ENCODE measurements around the gene LYPD3. TPM values are rescaled to one million over a fixed set of nuclear protein-coding genes. Genes with fewer than 3 reads are reported as not detected.
A peak's percentile ranks its signal among the peaks of the same experiment; 100 is the strongest.

Gene LYPD3
- total and polyA plus RNA-seq, 2 donors (not counting 3 experiments of a cell fraction or from before 2014, with no cell fraction given) = 0.52 TPM; not detected in 1

GRCh38 chr19:43503501-43504425 is 38.4 kb upstream of the LYPD3 start:
- DNase-seq (ENCODE audit: low read depth, low spot score) (peak; percentile 95), FAIRE-seq (peak; percentile 94)
- Histone ChIP-seq H2AFZ (ENCODE audit: low read depth, low read length) (peak overlapping the region; percentile 94), H3K27me3 (ENCODE audit: control insufficient read depth in 2 of 2, insufficient read depth in 2 of 2, low read length in 2 of 2) (no peaks in the 10 kb centered on the region), H3K27ac (ENCODE audit: insufficient read depth, low read depth, low read length) (peak overlapping the region; percentile 31), H4K20me1 (replicated peaks; ENCODE audit: control insufficient read depth, extremely low read depth, insufficient read depth, low read length) (no peaks in the 10 kb centered on the region), H3K79me2 (ENCODE audit: control insufficient read depth, insufficient read depth, low read length) (no peaks in the 10 kb centered on the region), H3K9me1 (replicated peaks; ENCODE audit: control insufficient read depth, extremely low read depth, insufficient read depth, low read length) (no peaks in the 10 kb centered on the region), H3K9me3 (replicated peaks; ENCODE audit: control insufficient read depth, insufficient read depth, low read length) (no peaks in the 10 kb centered on the region), H3K36me3 (ENCODE audit: control insufficient read depth in 2 of 2, extremely low read depth in 1 of 2, insufficient read depth in 2 of 2, low read length in 2 of 2) (peaks cover 0 to 4% of the 10 kb centered on the region in 2 experiments), H3K9ac (replicated peaks; ENCODE audit: extremely low read depth, insufficient read depth, low read length) (peak overlapping the region; percentile 32), H3K4me3 (replicated peaks in 1 of 3; ENCODE audit: insufficient read depth in 1 of 3, low read depth in 1 of 3, low read length in 3 of 3) (peak overlapping the region; percentile 42 to 66 (median 49)), H3K4me1 (ENCODE audit: control insufficient read depth, extremely low read depth, insufficient read depth, low read length) (peaks cover 11% of the 10 kb centered on the region), H3K4me2 (ENCODE audit: insufficient read depth, low read length) (peak overlapping the region; percentile 83)
- ChIA-PET POLR2A (no interaction called here), CTCF (interaction anchor here (0.7 to 3.0 kb wide), 13 partner anchors 16 to 1063 kb away, joined by 3 to 47 read pairs (median 4); partner anchors contain the start of genes ETHE1 and ZNF575)
- TF ChIP-seq MYC (IDR thresholded peaks at IDR 0.05; ENCODE audit: low read depth, low read length) = no peak
- TF ChIP-seq POLR2A (IDR thresholded peaks at IDR 0.05; ENCODE audit: low read depth, low read length) = no peak
- peak in 1 of 2 donors; percentile 16 for TF ChIP-seq CTCF (IDR thresholded peaks at IDR 0.05; ENCODE audit: extremely low read depth in 1 of 2, insufficient read depth in 1 of 2, low read depth in 1 of 2, low read length in 2 of 2)
- TF ChIP-seq POLR2AphosphoS5 (IDR thresholded peaks at IDR 0.05; ENCODE audit: insufficient read depth, low read depth, low read length) = peak; percentile 13
- no peak for TF ChIP-seq FOS (IDR thresholded peaks at IDR 0.05; ENCODE audit: borderline replicate concordance, insufficient read depth, low read length)
- no peak for TF ChIP-seq MAX (IDR thresholded peaks at IDR 0.05; ENCODE audit: insufficient read depth, insufficient read length)
- TF ChIP-seq EZH2 (IDR thresholded peaks at IDR 0.05; ENCODE audit: borderline replicate concordance, low read depth, low read length, severe bottlenecking) = no peak
- no peak for TF ChIP-seq GATA2 (IDR thresholded peaks at IDR 0.05; ENCODE audit: insufficient read depth, insufficient read length, low read depth, low read length)
- TF ChIP-seq JUN (IDR thresholded peaks at IDR 0.05; ENCODE audit: borderline replicate concordance, insufficient read depth, insufficient read length, low read depth) = no peak
- dilution Hi-C loops (cut with MboI; ENCODE audit: extremely low pct_ligation_motif_present, low sequenced_read_pairs) (no loop called here), intact Hi-C loops (cut with micrococcal nuclease) (loop anchor here (1.0 to 2.0 kb wide), 4 partner anchors 23 to 56 kb away; partner anchors contain the start of gene ETHE1)
- BruUV-seq (replicated peaks) = no TSS peak

Measured in endothelial cell of umbilical vein (primary cell).